Measurements from ENCODE around the gene MAD1L1. TPM values are rescaled to one million over a fixed set of nuclear protein-coding genes. Genes with fewer than 3 reads are reported as not detected.

The MAD1L1 gene
- total RNA-seq, 1 donor from 2014 or later, result 57.6 TPM

GRCh38 chr7:2003931-2004812 lies 228.6 kb downstream of the MAD1L1 start:
- H3K4me3 Mint-ChIP-seq (ENCODE audit: unreplicated experiment), result no peak overlapping the region
- H3K4me1 Mint-ChIP-seq (ENCODE audit: low read depth, unreplicated experiment), result peaks cover 25% of the 10 kb centered on the region
- H3K27ac Mint-ChIP-seq (ENCODE audit: unreplicated experiment), result no peak overlapping the region
- DNase-seq, result peak; percentile 28
- H3K36me3 Mint-ChIP-seq (ENCODE audit: unreplicated experiment), result no peaks in the 10 kb centered on the region
- H3K9me3 Mint-ChIP-seq (ENCODE audit: unreplicated experiment), result peaks cover 16% of the 10 kb centered on the region
- peaks cover 6% of the 10 kb centered on the region for H3K27me3 Mint-ChIP-seq (ENCODE audit: unreplicated experiment)
- no peak for TF ChIP-seq CTCF (IDR thresholded peaks at IDR 0.05; ENCODE audit: partially characterized antibody, unreplicated experiment)

- peaks cover 8% of the 10 kb centered on the region for H3K27me3 Mint-ChIP-seq (ENCODE audit: unreplicated experiment)
- peak; percentile 12 for DNase-seq
- peaks cover 25% of the 10 kb centered on the region for H3K4me1 Mint-ChIP-seq (ENCODE audit: low read depth, unreplicated experiment)
- TF ChIP-seq CTCF (IDR thresholded peaks at IDR 0.05; ENCODE audit: partially characterized antibody, unreplicated experiment), result no peak
- peaks cover 16% of the 10 kb centered on the region for H3K9me3 Mint-ChIP-seq (ENCODE audit: unreplicated experiment)
- H3K4me3 Mint-ChIP-seq (ENCODE audit: unreplicated experiment), result no peak overlapping the region
- no peak overlapping the region for H3K27ac Mint-ChIP-seq (ENCODE audit: unreplicated experiment)
- no peaks in the 10 kb centered on the region for H3K36me3 Mint-ChIP-seq (ENCODE audit: unreplicated experiment)
These were observed 229.3 kb downstream of the MAD1L1 start for GRCh38 chr7:2003451-2003930.

- Mint-ChIP-seq H3K27ac (ENCODE audit: unreplicated experiment) (peak overlapping the region; percentile 66), H3K4me3 (ENCODE audit: unreplicated experiment) (no peak overlapping the region), H3K4me1 (ENCODE audit: low read depth, unreplicated experiment) (peaks cover 28% of the 10 kb centered on the region), H3K9me3 (ENCODE audit: unreplicated experiment) (peaks cover 15% of the 10 kb centered on the region), H3K27me3 (ENCODE audit: unreplicated experiment) (peaks cover 8% of the 10 kb centered on the region), H3K36me3 (ENCODE audit: unreplicated experiment) (no peaks in the 10 kb centered on the region)
- no peak for TF ChIP-seq CTCF (IDR thresholded peaks at IDR 0.05; ENCODE audit: partially characterized antibody, unreplicated experiment)
- peak; percentile 24 for DNase-seq
These were observed 229.9 kb downstream of the MAD1L1 start for GRCh38 chr7:2002561-2003450.

GRCh38 chr7:2001601-2002442 lies 230.9 kb downstream of the MAD1L1 start:
- Mint-ChIP-seq H3K4me1 (ENCODE audit: low read depth, unreplicated experiment) (peaks cover 31% of the 10 kb centered on the region), H3K4me3 (ENCODE audit: unreplicated experiment) (no peak overlapping the region), H3K27ac (ENCODE audit: unreplicated experiment) (peak overlapping the region; percentile 66), H3K27me3 (ENCODE audit: unreplicated experiment) (peaks cover 8% of the 10 kb centered on the region), H3K9me3 (ENCODE audit: unreplicated experiment) (peaks cover 17% of the 10 kb centered on the region), H3K36me3 (ENCODE audit: unreplicated experiment) (no peaks in the 10 kb centered on the region)
- no peak for TF ChIP-seq CTCF (IDR thresholded peaks at IDR 0.05; ENCODE audit: partially characterized antibody, unreplicated experiment)
- DNase-seq, result peak; percentile 40
